HG03135 (cell line): ENCODE results near the gene ERI3.

Experiments used
- ATAC-seq: cut with Tn5 transposase; IDR thresholded peaks from one replicate; pipeline ENCODE4 v1.9.1; 2021; ENCODE audit warnings: mild to moderate bottlenecking, moderate library complexity; ENCODE audit not compliant: unreplicated experiment

Gene ERI3

DNA sequence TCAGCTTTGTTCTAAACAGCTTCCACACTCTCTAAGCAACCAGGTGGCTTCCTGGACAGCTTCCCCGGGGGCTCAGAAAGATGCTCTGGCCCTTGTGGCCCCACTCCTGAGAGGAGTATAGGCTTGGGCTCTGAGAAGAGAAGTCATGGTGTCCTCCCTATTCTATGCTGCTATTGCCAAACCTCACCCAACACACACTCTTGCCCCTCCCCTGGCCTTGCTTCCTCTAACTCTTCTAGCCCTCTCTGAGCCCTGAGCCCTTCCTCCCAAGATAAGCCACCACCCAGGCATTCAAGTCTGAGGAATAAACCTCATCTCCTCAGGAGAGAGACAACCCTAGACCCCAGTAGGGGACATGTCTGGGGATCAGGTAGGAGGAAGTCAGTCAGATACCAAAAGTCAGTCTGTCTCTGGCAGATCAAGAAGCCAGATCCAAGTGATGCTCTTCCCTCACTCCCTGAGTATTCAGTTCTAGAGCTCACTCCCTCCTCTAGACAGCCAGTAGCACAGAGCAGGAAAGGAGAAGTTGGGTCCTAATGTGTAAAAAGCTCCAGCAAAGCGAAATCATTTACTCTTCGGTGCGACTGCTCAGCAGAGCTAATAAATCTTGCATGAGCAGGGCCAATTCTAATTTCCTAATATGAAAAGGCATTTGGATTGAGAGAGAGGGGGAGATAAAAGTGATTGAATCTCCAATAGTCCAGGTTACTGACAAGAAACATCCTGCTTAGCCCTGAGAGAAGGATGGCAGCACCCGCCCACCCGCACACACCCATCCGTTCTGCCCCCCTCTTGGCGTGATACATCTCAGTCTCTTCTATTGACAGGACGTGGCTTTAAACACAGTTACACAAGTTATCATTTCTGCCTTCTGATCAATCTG lies 91.2 kb downstream of the ERI3 start:
- no peak for ATAC-seq

DNA sequence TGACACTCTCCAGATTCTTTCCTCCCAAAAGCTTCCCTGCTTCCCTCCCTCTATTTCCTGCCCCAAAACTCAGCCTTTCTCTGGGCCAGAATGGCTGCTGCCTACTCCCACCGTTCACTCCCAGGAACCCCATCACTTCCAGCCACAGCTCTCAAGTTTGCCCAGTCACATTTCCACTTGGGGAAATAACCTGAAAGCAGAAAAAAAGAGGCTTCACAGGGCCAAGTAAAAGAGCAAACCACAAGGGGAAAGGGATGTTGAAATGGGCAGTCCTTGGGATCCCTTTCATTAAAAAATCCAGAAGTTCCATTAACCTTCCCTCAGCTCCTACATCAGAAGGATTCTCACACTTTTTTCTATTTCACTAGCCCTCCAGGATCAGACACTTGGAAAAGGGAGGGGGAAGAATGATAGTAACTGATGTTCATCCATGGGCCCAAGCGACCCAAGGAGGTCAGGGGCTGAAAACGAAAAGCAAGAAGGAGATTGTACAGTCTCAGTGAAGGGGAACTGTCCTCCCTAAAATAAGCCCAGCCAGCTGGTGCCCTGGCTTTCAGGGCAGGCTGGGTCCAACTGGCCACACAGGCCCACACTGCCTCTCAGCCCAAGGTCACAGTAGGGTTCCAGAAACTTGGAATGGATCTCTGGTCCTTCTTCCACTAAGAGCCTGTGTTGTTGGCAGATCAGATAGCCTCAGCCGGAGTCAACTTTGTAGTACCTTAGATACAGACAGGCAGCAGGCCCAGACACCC lies 92.1 kb downstream of the ERI3 start:
- ATAC-seq: no peak

DNA sequence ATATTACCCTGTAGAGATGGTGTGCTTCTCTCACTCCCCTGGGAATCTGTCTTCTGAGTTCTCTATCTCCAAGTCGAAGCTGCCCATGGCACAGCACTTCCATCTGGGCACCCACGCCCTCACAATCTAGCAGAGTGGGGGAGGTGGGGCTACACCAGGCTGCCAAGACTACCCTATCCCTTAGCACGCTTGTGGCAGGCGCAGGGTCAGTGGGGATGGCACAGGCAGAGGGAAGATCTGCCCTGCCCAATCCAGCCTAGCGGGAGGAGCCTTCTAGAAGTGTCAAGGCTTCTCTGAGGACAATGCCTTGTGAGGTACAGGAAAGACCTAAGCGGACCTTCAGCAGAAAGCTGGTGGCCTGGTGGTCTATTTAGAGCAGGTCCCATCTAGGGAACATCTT lies 92.6 kb downstream of the ERI3 start:
- no peak for ATAC-seq

DNA sequence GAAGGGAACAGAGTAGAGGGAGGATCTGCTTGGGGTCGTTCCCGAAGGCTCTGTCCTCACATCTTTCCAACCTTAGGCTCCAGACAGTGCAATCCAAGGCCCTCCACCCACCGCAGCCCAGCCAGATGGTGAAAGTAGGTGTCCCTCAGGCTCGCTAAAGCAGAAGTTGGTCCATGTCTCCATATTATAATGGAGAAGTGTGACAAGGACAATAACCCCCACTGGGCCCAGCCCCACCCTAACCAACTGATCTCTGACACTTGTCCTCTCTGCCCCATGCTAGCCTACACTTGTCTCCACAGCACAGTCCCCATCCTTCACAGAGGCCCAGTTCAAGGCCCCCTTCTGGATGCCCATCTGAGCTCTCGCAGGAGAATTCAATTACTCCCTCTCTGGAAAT lies 93.1 kb downstream of the ERI3 start:
- ATAC-seq: no peak

DNA sequence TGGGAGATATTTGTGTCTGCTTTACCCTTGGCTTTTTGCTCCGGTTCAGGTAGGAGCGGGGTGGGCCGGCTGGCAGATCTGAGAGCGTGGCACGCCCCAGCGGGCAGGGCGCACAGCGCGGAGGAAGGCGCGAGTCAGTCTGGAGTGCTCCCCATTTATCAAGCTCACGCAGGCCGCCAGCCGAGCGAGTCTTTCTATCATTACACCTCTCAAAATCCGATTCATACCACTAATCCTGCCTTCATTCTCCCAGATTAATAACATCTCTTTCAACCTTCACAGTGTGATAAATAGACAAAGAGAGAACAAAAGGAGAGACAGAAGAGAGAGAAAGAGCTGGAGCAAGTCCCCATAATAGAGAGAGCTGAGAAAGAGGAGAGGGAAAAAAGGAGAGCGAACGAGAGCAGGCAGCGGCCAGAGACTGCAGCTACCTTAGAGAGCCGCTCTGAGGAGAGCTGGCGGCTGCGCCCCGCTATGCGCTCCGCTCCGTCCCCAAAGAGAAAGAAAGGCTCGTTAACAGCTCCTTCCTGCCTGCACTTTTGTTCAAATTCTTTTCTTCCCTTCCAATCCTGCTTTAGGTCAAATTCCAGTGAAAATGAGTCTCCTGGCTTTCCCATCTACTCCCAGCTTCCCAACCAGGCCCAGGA lies 93.8 kb downstream of the ERI3 start:
- no peak for ATAC-seq

DNA sequence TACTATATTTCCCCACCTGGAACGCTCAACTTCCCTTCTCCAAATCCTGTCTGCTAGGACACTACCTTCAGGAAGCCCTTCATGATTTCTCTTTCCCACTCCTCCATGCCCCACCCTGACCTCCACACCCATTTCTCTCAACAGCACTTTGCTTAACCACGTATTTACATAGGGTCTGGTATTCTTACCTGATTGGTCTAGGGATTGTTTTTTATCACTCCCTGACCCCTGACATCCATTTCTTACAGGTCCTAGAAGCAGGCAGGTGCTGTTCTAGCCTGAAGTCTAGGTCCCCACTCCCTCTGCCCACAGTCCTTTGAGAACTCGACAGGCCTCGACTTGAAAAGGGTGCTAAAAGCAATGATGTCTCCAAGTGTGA lies 94.3 kb downstream of the ERI3 start:
- ATAC-seq: no peak

DNA sequence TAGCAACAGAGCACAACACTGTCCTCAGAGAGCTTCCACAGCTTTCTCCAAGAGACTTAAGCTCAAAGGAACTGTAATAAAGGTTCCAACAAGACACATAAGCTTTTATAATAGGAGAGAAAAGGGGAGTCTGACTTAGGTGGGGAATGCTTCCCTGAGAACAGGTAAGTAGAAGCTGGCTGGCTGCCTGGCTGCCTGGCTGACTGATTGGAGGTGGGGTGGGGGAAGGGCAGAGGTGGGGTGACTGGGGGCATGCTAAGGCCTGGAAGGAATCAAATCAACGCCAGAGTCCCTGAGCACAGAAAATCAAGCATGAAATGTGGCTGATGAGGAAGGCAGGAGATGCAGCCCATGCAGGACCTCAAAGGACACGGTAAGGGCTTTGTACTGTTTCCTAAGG lies 96.0 kb downstream of the ERI3 start:
- no peak for ATAC-seq

DNA sequence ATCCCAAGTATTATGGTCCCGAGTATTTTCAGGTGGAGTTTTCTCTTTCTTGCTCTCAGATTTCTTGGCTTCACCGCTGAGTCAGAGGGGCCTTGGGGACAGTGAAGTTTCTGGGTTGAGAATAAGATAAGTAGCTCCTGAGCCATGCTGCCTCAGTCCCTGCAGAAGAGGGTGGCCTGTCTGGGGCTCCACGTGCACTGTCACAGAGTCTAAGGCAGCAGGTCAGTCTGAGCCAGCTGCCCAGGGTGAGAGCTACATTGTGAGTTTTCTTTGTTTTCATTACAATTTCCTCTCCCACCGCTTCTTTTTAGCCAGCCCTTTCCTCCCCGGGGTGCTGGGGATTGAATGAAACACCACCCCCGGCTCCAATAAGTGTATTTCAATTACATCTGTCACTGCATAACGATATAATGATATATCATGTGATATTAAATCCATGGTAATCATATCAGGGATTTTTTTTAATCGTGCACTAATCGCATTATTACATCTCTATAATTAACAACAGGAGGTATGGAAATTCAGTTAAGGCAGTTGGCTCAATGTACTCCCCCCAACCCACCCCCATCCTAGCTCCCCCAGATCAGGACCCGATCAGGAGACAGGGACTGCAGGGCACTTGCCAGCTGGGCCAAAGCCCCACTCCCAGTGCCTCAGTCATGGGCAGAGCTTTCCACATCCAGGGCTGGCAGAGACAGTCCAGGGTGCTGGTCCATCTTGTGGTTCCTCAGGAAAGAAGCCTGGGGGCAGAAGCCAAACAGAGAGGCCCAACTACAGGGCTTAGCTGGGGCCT lies 98.1 kb downstream of the ERI3 start:
- no peak for ATAC-seq

DNA sequence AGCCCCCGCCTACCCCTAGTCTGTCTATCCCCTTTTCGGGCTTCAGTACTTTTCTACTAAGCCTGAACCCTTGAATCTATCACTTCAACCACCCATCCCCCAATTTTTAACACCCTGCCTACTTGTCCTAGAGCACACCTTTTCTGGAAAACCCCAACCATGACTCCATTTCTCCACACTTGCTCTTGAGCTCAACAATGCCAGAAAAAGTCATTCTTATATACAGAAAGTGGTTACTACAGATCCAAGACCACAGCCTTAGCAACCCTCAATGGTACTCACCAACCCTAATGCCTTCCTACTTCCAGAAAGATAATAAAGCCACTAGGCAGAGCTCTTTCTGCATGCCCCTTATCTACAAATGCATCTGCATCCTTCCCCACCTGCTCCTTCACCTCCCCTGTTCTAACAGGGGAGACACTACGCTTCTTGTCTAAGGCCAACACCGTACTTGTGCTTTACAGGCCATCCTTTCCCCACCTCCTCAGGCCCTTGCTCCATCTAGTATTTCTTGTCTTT lies 100.6 kb downstream of the ERI3 start:
- ATAC-seq: no peak

DNA sequence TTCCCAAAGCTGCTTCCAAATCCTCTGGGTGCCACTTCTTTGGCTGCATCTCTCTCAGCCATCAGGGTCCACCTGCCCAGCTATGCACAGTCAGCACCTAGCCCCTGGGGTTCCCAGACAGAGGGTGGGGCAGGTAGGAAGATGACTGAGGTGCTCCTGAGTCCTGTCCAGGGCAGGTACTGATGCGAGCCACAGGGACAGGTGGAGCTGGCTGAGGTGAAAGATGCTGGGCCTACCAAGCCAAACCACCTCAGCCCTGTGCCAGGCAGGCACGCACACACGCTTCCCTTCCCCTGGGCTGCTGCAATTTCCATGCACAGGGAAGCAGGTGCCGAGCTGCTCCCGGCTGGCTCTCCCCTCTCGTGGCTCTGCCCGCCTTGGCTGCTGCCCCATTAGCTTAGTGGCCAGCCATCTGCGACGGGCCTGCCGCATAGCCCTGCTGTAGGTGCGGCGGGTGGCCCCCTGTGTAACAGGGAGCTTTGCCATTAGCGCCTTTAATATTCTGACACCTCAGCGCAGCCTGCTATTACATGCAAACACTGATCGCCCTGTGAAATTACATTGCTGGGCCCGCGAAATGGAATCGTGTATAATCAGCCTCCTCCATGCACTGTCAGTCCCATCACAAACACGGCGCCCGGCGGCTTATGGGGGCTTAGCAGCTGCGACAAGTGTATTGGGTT lies 102.9 kb downstream of the ERI3 start:
- no peak for ATAC-seq

DNA sequence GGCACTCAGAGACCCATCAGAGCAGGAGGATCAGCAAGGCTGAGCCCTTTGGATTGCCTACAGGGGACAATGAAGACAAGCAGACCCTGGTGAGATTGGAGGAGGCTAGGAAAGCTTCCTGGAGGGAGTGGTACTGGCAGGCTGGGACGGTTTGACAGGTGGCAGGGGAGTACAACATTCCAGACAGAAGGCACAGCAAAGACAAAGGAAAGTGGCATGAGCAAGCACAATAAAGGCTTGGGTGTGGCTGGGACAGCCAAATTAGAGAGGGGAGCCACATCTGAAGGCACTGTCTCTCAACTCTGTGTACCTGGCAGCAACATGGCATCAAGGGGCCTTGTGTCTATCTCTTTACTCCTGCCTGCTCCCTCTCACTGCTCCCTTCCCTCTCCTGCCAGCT lies 103.6 kb downstream of the ERI3 start:
- no peak for ATAC-seq

DNA sequence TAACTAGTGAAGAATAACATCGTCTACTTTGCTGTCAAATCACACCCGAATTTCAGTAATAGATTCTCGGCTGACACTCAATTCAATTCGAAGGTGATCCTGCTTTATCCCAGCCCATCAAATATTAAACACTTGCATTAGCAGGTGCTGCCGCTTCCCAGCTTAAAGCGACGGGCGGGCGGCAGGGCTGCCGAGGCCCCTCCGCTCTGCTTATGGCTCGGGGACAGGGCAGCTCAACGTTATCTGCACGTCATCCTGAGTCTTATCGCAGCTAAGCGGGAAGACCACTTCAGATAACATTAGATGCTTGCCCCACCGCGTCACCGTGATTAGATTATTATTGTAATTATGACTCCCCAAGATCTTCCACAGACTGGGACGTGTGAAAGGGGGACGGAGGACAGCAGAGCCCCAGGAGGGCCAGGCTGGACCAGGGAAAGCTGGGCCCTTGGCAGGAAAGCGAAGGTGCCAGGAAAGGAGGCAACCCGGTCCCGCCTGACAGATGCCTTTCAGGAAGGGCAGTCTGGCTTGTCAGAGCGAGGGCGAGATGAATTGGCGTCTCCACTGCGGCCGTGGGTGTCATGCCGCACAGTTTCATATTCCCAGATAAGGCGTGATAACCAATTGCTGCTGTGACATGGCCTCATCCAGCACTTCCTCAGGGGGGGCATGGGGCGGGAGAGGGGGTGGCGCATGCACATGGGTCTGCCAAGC lies 104.8 kb downstream of the ERI3 start:
- ATAC-seq: no peak

DNA sequence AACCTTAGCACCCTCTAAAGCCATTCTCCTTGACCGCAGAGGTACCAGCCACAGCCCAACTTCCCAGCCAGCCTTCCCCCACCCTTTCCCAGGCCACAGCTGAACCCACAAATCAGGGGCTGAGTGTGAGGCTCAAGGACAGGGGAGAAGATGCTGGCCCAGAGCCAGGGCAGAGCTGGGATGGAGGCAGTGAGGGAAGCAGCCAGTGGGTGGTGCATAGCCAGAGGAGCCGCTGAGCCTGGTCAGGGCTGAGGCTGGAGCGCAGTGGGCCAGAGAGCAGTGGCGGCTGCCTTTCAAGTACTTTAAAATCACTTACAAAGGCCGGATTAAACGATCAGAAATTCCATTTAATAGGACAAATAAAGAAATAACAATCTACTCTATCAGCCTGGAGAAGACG lies 105.5 kb downstream of the ERI3 start:
- ATAC-seq: no peak

DNA sequence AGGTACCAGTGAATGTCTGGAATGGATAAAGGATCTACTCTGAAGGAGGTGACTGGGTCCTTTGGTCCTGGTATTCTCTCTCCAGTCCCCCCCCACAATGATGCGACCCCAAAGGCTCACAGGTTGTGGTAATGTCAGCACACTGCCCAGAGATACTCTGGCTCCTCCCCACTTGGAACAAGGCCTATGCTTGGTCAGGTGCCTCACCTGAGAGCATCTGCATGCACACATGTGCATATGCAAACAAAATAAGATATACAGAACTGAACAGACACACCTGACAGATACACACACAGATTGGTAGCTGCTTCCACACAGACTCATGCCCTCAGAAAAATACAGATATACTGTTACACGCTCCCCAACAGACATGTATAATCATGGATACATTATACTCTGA lies 108.3 kb downstream of the ERI3 start:
- no peak for ATAC-seq

DNA sequence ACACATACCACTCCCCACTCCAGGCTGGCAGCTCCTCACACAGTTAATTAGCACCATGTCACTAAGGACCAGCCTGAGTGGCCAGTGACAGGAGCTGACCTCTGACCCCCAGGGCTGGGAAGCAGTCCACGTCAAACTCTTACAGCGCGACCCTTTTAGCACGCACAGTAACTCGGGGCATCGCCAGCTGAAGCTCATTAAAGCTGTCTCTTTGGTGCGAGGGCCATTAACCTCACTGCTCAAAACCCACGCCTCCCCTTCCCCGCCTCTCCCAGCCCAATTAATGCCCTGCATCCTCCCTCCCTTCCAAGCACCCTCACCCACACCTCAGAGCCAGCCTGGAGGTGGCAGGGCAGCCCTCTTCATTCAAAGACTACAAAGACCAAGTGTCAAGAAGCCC lies 110.1 kb downstream of the ERI3 start:
- ATAC-seq: no peak

DNA sequence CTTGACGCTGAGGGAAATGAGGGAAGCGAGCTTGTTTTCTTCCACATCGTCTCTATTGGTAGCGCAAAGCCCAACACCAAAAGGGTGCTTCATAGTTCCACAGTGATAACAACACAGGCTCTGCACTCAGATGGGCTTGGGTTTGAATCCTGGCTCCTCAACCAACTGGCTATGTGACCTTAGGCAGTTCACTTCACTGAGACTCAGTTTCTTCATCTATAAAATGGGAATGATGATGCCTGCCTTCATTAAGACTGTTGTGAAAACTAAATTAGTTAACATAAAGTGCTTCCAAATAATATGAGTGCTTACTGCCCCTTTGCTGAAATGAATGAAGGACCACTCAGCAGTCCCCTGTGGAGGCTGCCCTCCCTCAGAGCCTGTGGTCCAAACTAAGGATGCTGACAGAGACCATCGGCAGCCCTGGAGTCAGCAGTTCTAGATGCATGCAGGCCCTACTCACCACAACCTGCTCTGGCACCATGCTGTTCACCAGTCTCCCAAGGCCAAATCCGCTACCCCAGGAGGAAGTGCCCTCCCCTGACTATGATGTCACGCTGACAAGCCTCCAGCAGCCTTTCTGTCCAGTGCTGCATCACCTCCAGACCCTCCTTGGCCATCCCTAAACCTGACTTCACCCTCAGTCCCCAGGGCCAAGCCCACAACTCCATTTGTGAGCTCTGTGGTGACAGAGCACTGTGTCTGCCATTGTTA lies 111.1 kb downstream of the ERI3 start:
- no peak for ATAC-seq

DNA sequence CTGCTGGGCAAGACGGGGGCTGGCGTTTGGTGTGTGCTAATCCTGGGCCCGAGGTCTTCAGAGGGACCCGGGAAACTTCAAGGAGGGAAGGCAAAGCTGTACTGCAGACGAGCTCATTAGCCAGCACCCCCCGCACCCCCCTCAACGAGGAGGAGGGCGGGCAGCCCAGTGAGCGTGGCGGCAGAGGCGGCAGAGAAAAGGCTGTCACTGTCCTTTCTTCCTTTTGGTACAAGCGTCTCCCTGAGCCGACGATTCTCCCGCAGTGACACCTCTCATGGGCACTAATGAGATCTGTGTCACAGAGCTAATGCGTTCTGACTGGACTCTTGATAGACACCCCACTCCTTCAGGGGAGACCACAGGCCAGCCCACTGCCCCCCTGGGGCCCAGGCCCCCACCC lies 112.3 kb downstream of the ERI3 start:
- no peak for ATAC-seq

DNA sequence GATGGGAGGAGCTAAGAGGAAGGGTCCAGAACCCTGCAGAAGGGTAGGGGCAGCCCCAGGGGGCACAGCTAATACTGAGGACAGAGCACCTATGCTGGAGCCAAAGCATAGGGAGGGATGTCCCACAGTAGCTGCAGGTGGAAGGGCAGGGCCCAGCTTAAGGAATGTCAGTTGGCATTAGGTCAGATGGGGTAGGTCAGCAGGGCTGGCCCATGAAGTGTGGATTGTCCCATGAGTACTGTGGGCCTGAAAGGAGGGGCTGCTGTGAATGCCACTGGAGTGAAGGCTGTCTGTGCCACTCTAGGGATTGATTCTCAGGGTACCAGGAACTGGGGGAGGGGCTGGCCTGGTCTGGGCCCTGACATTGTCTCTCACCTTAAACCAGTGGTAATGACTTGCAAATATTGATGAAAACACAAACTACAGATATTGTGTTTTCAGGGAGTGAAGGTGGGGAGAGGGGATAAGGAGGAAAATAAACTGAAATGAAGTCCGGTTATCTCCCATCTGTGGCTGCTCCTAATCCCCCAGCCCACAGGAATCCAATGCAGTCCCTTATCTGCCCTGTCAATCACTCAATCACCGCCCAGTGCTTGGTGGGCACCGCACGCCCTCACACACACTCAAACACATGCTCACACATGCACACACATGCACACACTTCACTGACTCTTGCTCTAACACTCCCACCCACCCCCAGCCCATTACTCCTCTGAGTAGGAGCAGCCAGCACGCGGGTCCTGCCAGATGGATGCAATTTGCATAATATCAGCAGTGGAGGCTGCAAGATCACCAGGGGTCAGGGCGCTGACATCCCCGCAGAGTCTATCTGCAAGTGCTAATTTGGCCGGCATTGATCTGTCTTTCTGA lies 114.0 kb downstream of the ERI3 start:
- no peak for ATAC-seq
